ENCODE results near the gene PDE4B.

PDE4B gene

DNA sequence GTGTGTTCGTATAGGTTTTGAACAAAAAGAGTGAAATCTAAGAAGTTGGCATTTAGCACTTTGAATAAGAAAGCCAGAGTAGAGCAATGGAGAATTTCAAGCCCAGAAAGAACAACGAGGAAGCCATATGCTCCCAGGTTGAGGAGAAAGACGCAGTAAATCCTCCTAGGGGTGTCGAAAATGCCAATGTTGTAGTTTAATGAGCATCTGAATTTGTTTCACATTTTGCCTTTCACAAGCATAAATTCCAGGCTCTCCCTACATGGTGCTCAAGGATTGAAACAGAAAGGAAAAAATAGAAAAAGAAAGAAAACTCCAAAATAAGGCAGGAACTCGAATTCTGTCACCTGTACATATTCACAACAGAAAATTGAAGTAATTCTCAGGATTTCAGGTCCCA, 476.5 kb downstream of the PDE4B start:
- Mint-ChIP-seq H3K27ac (no peak overlapping the region), H3K4me1 (peaks cover 69% of the 10 kb centered on the region)

DNA sequence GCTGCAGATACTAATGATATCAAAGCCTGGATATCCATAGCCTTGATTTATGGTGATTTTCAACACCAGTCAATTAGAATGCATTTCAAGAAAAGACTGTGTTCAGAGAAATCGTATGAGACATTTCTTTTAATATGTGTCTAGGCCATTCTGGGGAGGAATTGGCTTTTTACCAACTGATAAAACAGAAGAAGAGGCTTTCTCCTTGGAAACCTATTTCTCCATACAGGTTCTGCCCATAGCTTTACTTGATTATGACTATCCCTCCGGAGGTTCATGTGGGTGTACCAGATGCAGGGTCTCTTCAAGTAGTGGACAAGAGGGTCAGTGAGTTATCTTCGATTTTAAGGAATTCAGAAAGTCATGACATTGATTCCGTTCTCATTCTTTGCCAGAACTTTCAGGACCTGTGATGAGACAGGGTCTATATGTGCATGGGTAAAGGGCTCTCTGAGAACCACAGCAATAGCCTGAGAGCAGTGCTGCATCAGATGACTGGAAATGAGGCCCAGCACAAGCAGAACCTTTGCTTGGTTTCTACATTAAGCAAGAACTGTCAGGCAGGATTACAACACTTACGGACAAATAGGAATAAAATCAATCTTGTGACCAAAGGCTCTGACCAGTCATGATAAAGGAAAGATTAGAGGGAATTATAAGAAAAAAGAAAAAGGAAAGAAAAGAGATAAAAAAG, 477.6 kb downstream of the PDE4B start:
- no peaks in the 10 kb centered on the region for H3K9me3 Mint-ChIP-seq
- no peaks in the 10 kb centered on the region for H3K27me3 Mint-ChIP-seq
- peak overlapping the region in 1 of 2 donors; percentile 31 for H3K4me3 Mint-ChIP-seq
- ATAC-seq (no peak), DNase-seq (no peak)
- no peak overlapping the region for H3K27ac Mint-ChIP-seq
- H3K4me1 Mint-ChIP-seq: peaks cover 69% of the 10 kb centered on the region

More for the DNA sequence above, 476.5 kb downstream of the PDE4B start:
- ATAC-seq (no peak), DNase-seq (no peak)
- Mint-ChIP-seq H3K4me3 (no peak overlapping the region), H3K9me3 (no peaks in the 10 kb centered on the region), H3K27me3 (no peaks in the 10 kb centered on the region)

DNA sequence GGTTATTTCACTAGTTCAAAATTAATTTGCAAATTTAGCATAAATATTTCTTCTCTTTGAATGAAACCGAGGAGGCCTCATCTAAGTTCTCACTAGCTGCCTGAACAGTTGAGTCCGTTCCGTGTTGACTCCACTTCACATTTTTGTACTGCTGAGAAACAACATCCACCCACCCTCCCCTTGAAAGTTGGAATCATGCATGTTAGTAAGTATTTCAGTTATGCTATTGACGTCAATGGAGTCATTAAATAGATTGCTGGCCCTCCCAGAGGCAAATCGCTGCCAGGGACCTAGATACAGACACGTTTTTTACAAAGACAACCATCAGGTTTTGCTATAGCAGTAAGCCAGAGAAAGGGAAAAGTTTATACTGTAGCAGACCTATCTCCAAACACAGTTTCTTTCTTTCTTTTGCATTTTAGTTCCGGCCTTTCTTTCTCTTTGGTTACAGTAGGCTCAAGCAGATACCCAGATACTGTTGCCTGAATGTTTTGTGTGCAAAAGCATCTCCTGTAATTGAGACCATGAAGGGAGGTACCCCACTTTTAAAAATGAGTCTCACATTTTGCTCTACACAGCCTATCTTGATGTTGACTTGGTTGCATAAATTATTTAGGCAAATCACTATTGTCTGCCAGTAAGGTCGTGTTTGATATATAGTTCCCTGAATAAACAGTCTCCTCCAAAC, 478.7 kb downstream of the PDE4B start:
- Mint-ChIP-seq H3K9me3 (no peaks in the 10 kb centered on the region), H3K27me3 (no peaks in the 10 kb centered on the region), H3K27ac (peak overlapping the region in 1 of 2 donors; percentile 32), H3K4me1 (peaks cover 69% of the 10 kb centered on the region), H3K4me3 (peak overlapping the region; percentile 6 to 52)
- ATAC-seq: peak; percentile 56
- DNase-seq: peak; percentile 42 to 69

GRCh38 chr1:66271904-66272254, 479.2 kb downstream of the PDE4B start:
- Mint-ChIP-seq H3K27me3 (no peaks in the 10 kb centered on the region), H3K4me1 (peaks cover 69% of the 10 kb centered on the region), H3K27ac (peak overlapping the region in 1 of 2 donors; percentile 47), H3K9me3 (no peaks in the 10 kb centered on the region), H3K4me3 (peak overlapping the region; percentile 6 to 52)
- ATAC-seq (no peak), DNase-seq (no peak)

- no peaks in the 10 kb centered on the region for H3K27me3 Mint-ChIP-seq
- no peak overlapping the region for H3K4me3 Mint-ChIP-seq
- no peaks in the 10 kb centered on the region for H3K9me3 Mint-ChIP-seq
- H3K4me1 Mint-ChIP-seq: peaks cover 84% of the 10 kb centered on the region
- ATAC-seq: no peak
- H3K27ac Mint-ChIP-seq: no peak overlapping the region
- no peak for DNase-seq
These were observed 481.0 kb downstream of the PDE4B start for GRCh38 chr1:66273656-66274055.

- H3K27ac Mint-ChIP-seq: peak overlapping the region; percentile 86 to 95
- DNase-seq: peak; percentile 28 to 62
- H3K9me3 Mint-ChIP-seq: no peaks in the 10 kb centered on the region
- H3K27me3 Mint-ChIP-seq: no peaks in the 10 kb centered on the region
- H3K4me1 Mint-ChIP-seq: peaks cover 94% of the 10 kb centered on the region
- ATAC-seq: peak; percentile 82
- peak overlapping the region; percentile 75 to 80 for H3K4me3 Mint-ChIP-seq
These were observed 481.9 kb downstream of the PDE4B start for GRCh38 chr1:66274634-66275033.

- DNase-seq (peak in 1 of 2 donors; percentile 28), ATAC-seq (peak; percentile 75)
- Mint-ChIP-seq H3K27me3 (no peaks in the 10 kb centered on the region), H3K9me3 (no peaks in the 10 kb centered on the region), H3K27ac (peak overlapping the region; percentile 86 to 95), H3K4me1 (peaks cover 98% of the 10 kb centered on the region), H3K4me3 (peak overlapping the region; percentile 75 to 80)
These were observed 482.4 kb downstream of the PDE4B start for GRCh38 chr1:66275083-66275482.

GRCh38 chr1:66275601-66276023, 482.9 kb downstream of the PDE4B start:
- Mint-ChIP-seq H3K4me1 (peaks cover 99% of the 10 kb centered on the region), H3K27ac (peak overlapping the region; percentile 86 to 95), H3K27me3 (no peaks in the 10 kb centered on the region), H3K9me3 (no peaks in the 10 kb centered on the region), H3K4me3 (peak overlapping the region; percentile 75 to 80)
- DNase-seq: peak in 1 of 2 donors; percentile 63
- ATAC-seq: peak; percentile 21

GRCh38 chr1:66276218-66276617, 483.5 kb downstream of the PDE4B start:
- peak overlapping the region in 1 of 2 donors; percentile 95 for H3K27ac Mint-ChIP-seq
- peak overlapping the region; percentile 75 to 80 for H3K4me3 Mint-ChIP-seq
- H3K9me3 Mint-ChIP-seq: no peaks in the 10 kb centered on the region
- H3K27me3 Mint-ChIP-seq: no peaks in the 10 kb centered on the region
- DNase-seq: peak; percentile 45 to 59
- ATAC-seq: peak; percentile 80
- peaks cover 99% of the 10 kb centered on the region for H3K4me1 Mint-ChIP-seq

GRCh38 chr1:66278260-66279021, 485.7 kb downstream of the PDE4B start:
- H3K4me1 Mint-ChIP-seq: peaks cover 98% of the 10 kb centered on the region
- ATAC-seq: no peak
- no peaks in the 10 kb centered on the region for H3K27me3 Mint-ChIP-seq
- peak overlapping the region in 1 of 2 donors; percentile 47 for H3K4me3 Mint-ChIP-seq
- no peaks in the 10 kb centered on the region for H3K9me3 Mint-ChIP-seq
- H3K27ac Mint-ChIP-seq: no peak overlapping the region
- DNase-seq: no peak

GRCh38 chr1:66281808-66282207, 489.1 kb downstream of the PDE4B start:
- Mint-ChIP-seq H3K4me1 (peaks cover 98% of the 10 kb centered on the region), H3K27me3 (no peaks in the 10 kb centered on the region), H3K27ac (peak overlapping the region; percentile 84 to 98), H3K9me3 (no peaks in the 10 kb centered on the region), H3K4me3 (peak overlapping the region; percentile 71 to 80)
- DNase-seq: no peak
- peak; percentile 30 for ATAC-seq

DNA sequence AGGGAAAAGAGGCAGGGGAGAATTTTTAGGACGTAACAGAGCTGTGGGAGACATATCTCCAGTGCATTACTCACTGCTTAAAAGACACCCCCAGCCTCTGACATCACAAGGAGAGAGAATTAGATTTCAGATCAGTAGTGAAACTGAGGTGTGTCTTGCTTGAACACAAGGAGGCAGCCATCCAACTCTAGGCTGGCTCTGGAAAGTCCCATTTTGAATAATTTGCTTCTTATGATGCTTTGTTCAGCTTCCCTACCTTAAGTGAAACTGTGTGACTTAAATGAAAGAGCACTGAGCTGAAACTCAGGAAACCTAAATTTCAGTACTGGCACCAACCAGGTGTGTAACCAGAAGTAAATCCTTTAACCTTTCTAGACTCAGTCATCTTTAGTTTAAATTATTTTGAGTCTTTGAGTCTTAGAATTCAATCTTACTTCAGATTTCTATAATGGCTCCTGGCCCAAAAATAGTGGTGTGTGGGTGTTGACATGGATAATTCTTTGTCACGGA, 489.7 kb downstream of the PDE4B start:
- Mint-ChIP-seq H3K4me3 (peak overlapping the region; percentile 71 to 80), H3K4me1 (peaks cover 92% of the 10 kb centered on the region), H3K9me3 (no peaks in the 10 kb centered on the region), H3K27me3 (no peaks in the 10 kb centered on the region), H3K27ac (peak overlapping the region; percentile 84 to 98)
- peak; percentile 66 to 81 for DNase-seq
- peak; percentile 91 for ATAC-seq

DNA sequence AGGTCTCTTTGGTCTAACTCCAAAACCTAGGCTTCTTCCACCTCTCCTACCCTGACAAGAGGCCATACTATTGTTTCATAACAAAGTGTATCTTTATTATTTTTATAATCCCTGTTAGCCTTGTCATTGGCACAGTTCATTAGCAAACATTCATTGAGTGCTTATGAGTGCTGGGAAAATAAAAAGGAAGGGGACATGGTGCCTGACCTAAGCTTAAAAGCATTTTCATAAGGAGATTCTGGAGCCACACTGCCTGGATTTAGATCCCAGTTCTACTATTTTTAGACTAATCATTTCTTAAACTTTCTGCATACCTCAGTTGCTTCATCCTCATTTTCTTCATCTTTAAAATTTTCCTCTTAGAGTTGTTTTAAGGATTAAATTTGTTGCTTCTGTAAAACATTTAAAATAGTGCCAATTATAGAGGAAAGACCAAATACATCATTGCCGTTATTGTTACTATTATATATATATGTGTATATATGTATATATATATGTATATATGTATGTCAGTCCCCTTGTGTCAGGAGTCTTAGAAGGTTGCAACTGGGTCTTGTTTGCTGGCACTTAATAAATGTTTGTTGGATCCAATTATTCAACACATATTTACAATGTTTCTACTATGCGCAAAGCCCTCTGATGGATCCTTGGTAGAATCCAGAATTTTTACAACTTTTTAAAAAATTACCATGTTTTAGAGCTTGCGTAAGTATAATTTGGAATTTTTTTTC, 490.4 kb downstream of the PDE4B start:
- ATAC-seq (no peak), DNase-seq (no peak)
- peaks cover 90% of the 10 kb centered on the region for H3K4me1 Mint-ChIP-seq
- no peaks in the 10 kb centered on the region for H3K27me3 Mint-ChIP-seq
- H3K27ac Mint-ChIP-seq: peak overlapping the region; percentile 64 to 86
- no peaks in the 10 kb centered on the region for H3K9me3 Mint-ChIP-seq
- H3K4me3 Mint-ChIP-seq: peak overlapping the region; percentile 60 to 80

- DNase-seq (peak; percentile 47 to 68), ATAC-seq (peak; percentile 74)
- no peaks in the 10 kb centered on the region for H3K27me3 Mint-ChIP-seq
- no peaks in the 10 kb centered on the region for H3K9me3 Mint-ChIP-seq
- H3K27ac Mint-ChIP-seq: peak overlapping the region; percentile 48 to 86
- H3K4me1 Mint-ChIP-seq: peaks cover 88% of the 10 kb centered on the region
- peak overlapping the region; percentile 60 to 72 for H3K4me3 Mint-ChIP-seq
These were observed 490.9 kb downstream of the PDE4B start for GRCh38 chr1:66283622-66284041.

GRCh38 chr1:66284746-66285145, 492.1 kb downstream of the PDE4B start:
- no peak overlapping the region for H3K27ac Mint-ChIP-seq
- H3K27me3 Mint-ChIP-seq: no peaks in the 10 kb centered on the region
- H3K4me1 Mint-ChIP-seq: peaks cover 88% of the 10 kb centered on the region
- ATAC-seq (no peak), DNase-seq (no peak)
- no peaks in the 10 kb centered on the region for H3K9me3 Mint-ChIP-seq
- H3K4me3 Mint-ChIP-seq: peak overlapping the region in 1 of 2 donors; percentile 30

All from stimulated activated naive CD8-positive, alpha-beta T cell treated with anti-CD3 and anti-CD28 coated beads, Interleukin-15, amount 100 ng/mL, for 72 hours (primary cell).